Measurements from ENCODE around the gene THBS1.

The THBS1 gene

DNA sequence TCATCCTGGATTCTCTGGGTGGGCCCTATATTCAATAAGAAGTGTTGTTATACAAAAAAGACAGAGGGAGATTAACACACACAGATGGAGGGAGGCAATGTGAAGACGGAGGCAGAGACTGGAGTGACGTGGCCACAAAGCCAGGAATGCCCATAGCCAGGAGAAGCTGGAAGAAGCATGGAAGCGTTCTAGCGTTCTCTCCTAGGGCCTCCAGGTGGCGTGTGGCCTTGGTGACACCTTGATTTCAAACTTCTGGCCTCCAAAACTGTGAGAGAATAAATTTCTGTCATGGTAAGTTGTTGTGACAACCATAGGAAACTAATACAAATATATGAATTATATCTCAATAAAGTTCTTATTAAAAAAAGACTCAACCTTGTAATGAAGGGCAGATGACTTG lies 21.3 kb downstream of the THBS1 start:
- Mint-ChIP-seq H3K9me3 (peaks cover under 1% of the 10 kb centered on the region), H3K4me1 (no peaks in the 10 kb centered on the region), H3K36me3 (no peaks in the 10 kb centered on the region), H3K4me3 (no peak overlapping the region), H3K27me3 (peaks cover 7% of the 10 kb centered on the region), H3K27ac (no peak overlapping the region)

- no peak overlapping the region for H3K4me3 Mint-ChIP-seq
Observed at GRCh38 chr15:39605146-39605545, 24.3 kb downstream of the THBS1 start.

GRCh38 chr15:39608185-39609139 lies 27.6 kb downstream of the THBS1 start:
- H3K4me3 Mint-ChIP-seq = no peak overlapping the region
- peaks cover 27% of the 10 kb centered on the region for H3K9me3 Mint-ChIP-seq
- no peak overlapping the region for H3K27ac Mint-ChIP-seq
- no peaks in the 10 kb centered on the region for H3K4me1 Mint-ChIP-seq
- peaks cover 11% of the 10 kb centered on the region for H3K36me3 Mint-ChIP-seq
- H3K27me3 Mint-ChIP-seq = peaks cover 6% of the 10 kb centered on the region

More at GRCh38 chr15:39605146-39605545, 24.3 kb downstream of the THBS1 start:
- Mint-ChIP-seq H3K27ac (no peak overlapping the region), H3K27me3 (peaks cover 4% of the 10 kb centered on the region), H3K4me1 (no peaks in the 10 kb centered on the region), H3K36me3 (peaks cover 2% of the 10 kb centered on the region), H3K9me3 (peaks cover 8% of the 10 kb centered on the region)

GRCh38 chr15:39609166-39609916 lies 28.5 kb downstream of the THBS1 start:
- Mint-ChIP-seq H3K4me3 (no peak overlapping the region), H3K27me3 (peaks cover 6% of the 10 kb centered on the region), H3K4me1 (no peaks in the 10 kb centered on the region), H3K36me3 (peaks cover 15% of the 10 kb centered on the region), H3K9me3 (peaks cover 27% of the 10 kb centered on the region), H3K27ac (no peak overlapping the region)

DNA sequence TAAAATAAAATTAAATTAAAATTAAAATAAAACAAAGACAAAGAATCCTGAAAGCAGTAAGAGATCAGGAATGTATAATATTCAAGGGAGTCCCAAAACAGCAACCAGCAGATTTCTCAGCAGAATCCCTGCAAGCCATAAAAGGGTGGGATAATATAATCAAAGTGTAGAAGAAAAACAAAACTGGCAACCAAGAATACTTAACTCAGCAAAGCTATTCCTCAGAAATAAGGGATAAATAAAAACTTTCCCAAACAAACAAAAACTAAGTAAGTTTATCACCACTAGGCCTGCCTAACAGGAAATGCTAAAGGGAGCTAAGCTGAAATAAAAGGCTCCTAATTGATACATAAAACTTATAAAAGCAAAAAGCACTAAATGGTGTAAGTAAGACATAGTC lies 29.8 kb downstream of the THBS1 start:
- Mint-ChIP-seq H3K27ac (no peak overlapping the region), H3K36me3 (peaks cover 15% of the 10 kb centered on the region), H3K9me3 (peaks cover 33% of the 10 kb centered on the region)

DNA sequence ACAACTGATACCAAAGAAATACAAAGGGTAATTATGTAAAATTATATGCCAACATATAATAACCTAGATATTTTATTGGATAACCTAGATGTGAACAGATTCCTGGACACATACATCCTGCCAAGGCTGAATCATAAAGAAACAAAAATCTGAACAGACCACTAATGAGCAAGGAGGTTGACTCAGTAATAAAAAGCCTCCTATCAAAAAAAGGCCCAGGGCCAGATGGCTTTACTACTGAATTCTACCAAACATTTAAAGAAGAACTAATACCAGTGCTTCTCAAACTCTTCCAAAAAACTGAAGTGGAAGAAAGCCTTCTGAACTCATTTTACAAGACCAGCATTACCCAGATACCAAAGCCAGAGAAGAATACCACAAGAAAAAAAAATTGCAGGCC lies 32.4 kb downstream of the THBS1 start:
- Mint-ChIP-seq H3K27ac (no peak overlapping the region), H3K4me1 (no peaks in the 10 kb centered on the region), H3K36me3 (peaks cover 15% of the 10 kb centered on the region), H3K4me3 (no peak overlapping the region), H3K27me3 (peaks cover 1% of the 10 kb centered on the region), H3K9me3 (peaks cover 26% of the 10 kb centered on the region)

More for the DNA sequence above, 29.8 kb downstream of the THBS1 start:
- Mint-ChIP-seq H3K4me1 (no peaks in the 10 kb centered on the region), H3K27me3 (peaks cover 6% of the 10 kb centered on the region), H3K4me3 (no peak overlapping the region)

DNA sequence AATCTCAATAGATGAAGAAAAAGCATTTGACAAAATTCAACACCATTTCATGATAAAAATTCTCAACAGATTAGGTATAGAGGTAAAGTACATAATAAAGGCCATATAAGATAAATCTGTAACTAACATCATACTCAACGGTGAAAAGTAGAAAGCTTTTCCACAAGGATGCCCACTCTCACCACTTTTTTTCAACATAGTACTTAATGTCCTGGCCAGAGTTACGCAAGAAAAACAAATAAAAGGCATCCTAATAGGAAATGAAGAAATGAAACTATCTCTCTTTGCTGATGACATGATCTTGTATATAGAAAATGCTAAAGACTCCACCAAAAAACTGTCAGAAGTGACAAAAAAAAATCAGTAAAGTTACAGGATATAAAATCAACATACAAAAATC lies 33.0 kb downstream of the THBS1 start:
- Mint-ChIP-seq H3K36me3 (peaks cover 15% of the 10 kb centered on the region), H3K4me3 (no peak overlapping the region), H3K4me1 (no peaks in the 10 kb centered on the region), H3K9me3 (peaks cover 25% of the 10 kb centered on the region), H3K27me3 (peaks cover 1% of the 10 kb centered on the region), H3K27ac (no peak overlapping the region)

- H3K27ac Mint-ChIP-seq = no peak overlapping the region
- no peak overlapping the region for H3K4me3 Mint-ChIP-seq
- H3K27me3 Mint-ChIP-seq = peaks cover 4% of the 10 kb centered on the region
- peaks cover 14% of the 10 kb centered on the region for H3K36me3 Mint-ChIP-seq
- peaks cover 19% of the 10 kb centered on the region for H3K9me3 Mint-ChIP-seq
- H3K4me1 Mint-ChIP-seq = no peaks in the 10 kb centered on the region
Observed at GRCh38 chr15:39616731-39617455, 36.0 kb downstream of the THBS1 start.

- H3K27ac Mint-ChIP-seq = no peak overlapping the region
- H3K4me1 Mint-ChIP-seq = peaks cover 4% of the 10 kb centered on the region
- peaks cover 4% of the 10 kb centered on the region for H3K27me3 Mint-ChIP-seq
- peaks cover 11% of the 10 kb centered on the region for H3K36me3 Mint-ChIP-seq
- H3K9me3 Mint-ChIP-seq = peaks cover 12% of the 10 kb centered on the region
- H3K4me3 Mint-ChIP-seq = no peak overlapping the region
Observed at GRCh38 chr15:39618063-39618823, 37.4 kb downstream of the THBS1 start.

- peaks cover 6% of the 10 kb centered on the region for H3K9me3 Mint-ChIP-seq
- H3K4me3 Mint-ChIP-seq = no peak overlapping the region
- peaks cover 7% of the 10 kb centered on the region for H3K36me3 Mint-ChIP-seq
- peaks cover 4% of the 10 kb centered on the region for H3K27me3 Mint-ChIP-seq
- no peak overlapping the region for H3K27ac Mint-ChIP-seq
- peaks cover 32% of the 10 kb centered on the region for H3K4me1 Mint-ChIP-seq
Observed at GRCh38 chr15:39621210-39621609, 40.3 kb downstream of the THBS1 start.

DNA sequence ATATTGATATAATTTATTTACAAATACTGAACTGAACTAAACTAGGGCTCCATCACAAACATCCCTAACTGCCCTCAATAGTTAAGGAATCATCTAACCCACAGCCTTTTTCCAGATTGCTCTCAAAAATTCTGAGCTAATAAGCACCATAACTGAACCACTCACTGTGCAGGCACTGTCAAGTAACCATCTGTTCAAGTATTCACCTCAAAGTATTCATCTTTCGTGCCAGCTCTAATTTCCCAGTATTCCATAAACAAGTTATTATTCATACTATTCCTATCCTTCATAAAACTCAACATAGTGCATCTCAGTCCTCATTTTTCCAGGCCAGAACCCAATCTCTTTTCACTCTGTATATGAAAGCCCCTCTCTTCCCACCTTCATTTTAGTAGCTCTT lies 41.1 kb downstream of the THBS1 start:
- H3K4me3 Mint-ChIP-seq = no peak overlapping the region
- no peak overlapping the region for H3K27ac Mint-ChIP-seq
- peaks cover 6% of the 10 kb centered on the region for H3K9me3 Mint-ChIP-seq
- peaks cover 4% of the 10 kb centered on the region for H3K27me3 Mint-ChIP-seq
- peaks cover 6% of the 10 kb centered on the region for H3K36me3 Mint-ChIP-seq
- H3K4me1 Mint-ChIP-seq = peaks cover 37% of the 10 kb centered on the region

DNA sequence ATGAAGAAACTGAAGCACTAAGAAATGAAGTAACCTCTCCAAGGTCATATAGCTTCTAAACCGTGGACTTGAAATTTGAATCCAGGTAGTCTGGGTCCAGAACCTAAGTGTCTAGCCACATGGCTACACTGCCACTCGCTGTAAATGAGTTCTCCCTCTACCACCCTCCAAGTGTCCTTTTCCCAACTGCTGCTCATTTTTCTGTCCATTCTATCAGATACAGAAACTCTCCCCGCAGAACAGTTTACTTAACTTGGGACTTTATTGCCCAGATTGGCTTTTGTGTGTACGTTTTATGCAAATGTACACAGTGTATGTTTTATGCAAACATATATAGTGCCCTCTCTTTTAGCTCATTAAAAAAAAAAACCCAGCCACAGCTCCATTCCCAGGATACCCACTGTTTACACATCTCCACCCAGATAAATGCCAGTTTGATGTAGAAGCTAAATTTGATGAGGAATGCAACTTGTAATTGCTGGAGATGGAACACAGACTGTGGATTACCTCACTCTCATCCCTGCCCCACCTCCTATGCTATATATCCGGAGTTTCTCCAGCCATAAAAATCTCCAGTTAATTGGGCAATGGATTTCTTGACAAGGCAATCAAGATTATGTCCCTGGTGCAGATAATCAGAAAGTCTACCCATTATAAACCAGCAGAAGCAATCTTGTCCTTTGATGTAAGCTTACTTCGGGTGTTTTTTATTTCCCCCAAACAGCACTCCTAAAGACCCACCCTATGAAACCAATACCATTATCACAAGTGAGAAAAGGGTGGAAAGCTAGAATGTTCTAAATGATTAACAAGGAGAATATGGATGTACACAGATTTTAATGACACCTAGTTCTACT lies 42.0 kb downstream of the THBS1 start:
- peaks cover 4% of the 10 kb centered on the region for H3K27me3 Mint-ChIP-seq
- H3K27ac Mint-ChIP-seq = no peak overlapping the region
- H3K9me3 Mint-ChIP-seq = peaks cover 6% of the 10 kb centered on the region
- H3K4me1 Mint-ChIP-seq = peaks cover 44% of the 10 kb centered on the region
- peaks cover 6% of the 10 kb centered on the region for H3K36me3 Mint-ChIP-seq
- H3K4me3 Mint-ChIP-seq = no peak overlapping the region

DNA sequence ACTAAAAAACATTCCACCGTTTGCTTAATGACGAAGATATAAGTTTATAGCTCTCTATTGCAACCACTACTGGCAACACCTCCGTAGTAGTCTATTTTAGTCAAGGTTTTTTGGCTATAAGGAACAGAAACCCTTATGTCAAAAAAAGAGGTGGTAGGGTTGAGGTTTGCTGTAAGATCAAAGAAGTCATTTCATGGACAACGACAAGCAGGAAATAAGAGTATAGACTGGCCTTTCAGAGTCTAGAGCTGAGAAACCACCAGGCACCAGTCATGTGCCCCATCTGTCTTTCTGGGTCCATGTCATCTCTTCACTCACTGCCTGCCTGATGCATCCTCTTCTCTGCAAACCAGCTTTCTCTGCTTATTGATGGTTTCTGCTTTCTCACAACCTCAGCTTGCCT lies 42.7 kb downstream of the THBS1 start:
- Mint-ChIP-seq H3K4me1 (peaks cover 49% of the 10 kb centered on the region), H3K27ac (no peak overlapping the region), H3K9me3 (peaks cover 6% of the 10 kb centered on the region), H3K27me3 (peaks cover 4% of the 10 kb centered on the region), H3K4me3 (no peak overlapping the region), H3K36me3 (peaks cover 6% of the 10 kb centered on the region)

DNA sequence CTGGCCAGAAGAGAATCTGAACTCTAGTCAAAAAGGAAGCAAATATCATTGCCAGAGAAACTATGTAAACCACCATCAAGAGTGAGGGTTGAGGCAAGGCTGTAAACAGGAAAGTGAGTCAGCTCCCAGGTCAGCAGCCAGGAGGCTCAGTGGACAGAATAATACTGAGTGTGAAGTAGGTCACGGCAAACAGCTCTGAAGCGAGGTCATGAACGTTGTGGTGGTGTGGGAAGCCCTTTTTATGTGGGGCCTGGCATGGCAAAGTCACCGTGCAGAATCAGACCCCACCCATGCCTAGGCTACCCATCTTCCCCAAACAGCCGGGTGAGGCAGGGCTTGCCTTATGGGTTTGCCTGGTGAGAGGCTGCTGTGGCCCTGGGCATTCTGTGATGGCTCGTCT lies 43.9 kb downstream of the THBS1 start:
- peaks cover 62% of the 10 kb centered on the region for H3K4me1 Mint-ChIP-seq
- peak overlapping the region; percentile 71 for H3K27ac Mint-ChIP-seq
- peaks cover 1% of the 10 kb centered on the region for H3K27me3 Mint-ChIP-seq
- H3K36me3 Mint-ChIP-seq = peaks cover 5% of the 10 kb centered on the region
- H3K4me3 Mint-ChIP-seq = peak overlapping the region; percentile 37
- peaks cover 4% of the 10 kb centered on the region for H3K9me3 Mint-ChIP-seq

Measured in activated naive CD4-positive, alpha-beta T cell treated with anti-CD3 and anti-CD28 coated beads, Interleukin-2, amount 50 U/mL, for 24 hours (primary cell).